Lung (tissue), 12 donors: ENCODE data around the gene HEXD. TPM values are rescaled to one million over a fixed set of nuclear protein-coding genes. Genes with fewer than 3 reads are reported as not detected.
A peak's percentile ranks its signal among the peaks of the same experiment; 100 is the strongest.

ENCODE experiments used
- ATAC-seq: fragments of 200-7000 bp; cut with Tn5 transposase; one replicate; pipeline ENCODE4 v1.9.1; 2020; ENCODE audit warnings: moderate number of reproducible peaks; ENCODE audit not compliant: insufficient read depth, low FRiP score
- DNase-seq, 3 donors: peaks; one replicate each; pipeline ENCODE4 v3.0.0-alpha.2; 2013 to 2017
- H3K27ac ChIP-seq, 2 donors: one replicate each; pipeline ENCODE4 v1.5.1; 2013; ENCODE audit warnings: mild to moderate bottlenecking in 2 of 2, moderate library complexity in 2 of 2, control low read depth in 1 of 2, inconsistent platforms in 1 of 2, low read depth in 1 of 2, low read length in 1 of 2
- H3K27me3 ChIP-seq, 3 donors: one replicate each; pipeline ENCODE4 v1.5.1; 2013; ENCODE audit warnings: low read length in 2 of 3; ENCODE audit not compliant: control insufficient read depth in 3 of 3, insufficient read depth in 3 of 3
- H3K36me3 ChIP-seq, 4 donors: one replicate each; pipeline ENCODE4 v1.5.1; 2013; ENCODE audit warnings: low read length in 4 of 4, mild to moderate bottlenecking in 1 of 4, moderate library complexity in 1 of 4; ENCODE audit not compliant: control insufficient read depth in 4 of 4, insufficient read depth in 4 of 4
- H3K4me1 ChIP-seq, 5 donors: one replicate each; pipeline ENCODE4 v1.5.1; 2013; ENCODE audit warnings: low read length in 5 of 5, mild to moderate bottlenecking in 2 of 5, moderate library complexity in 1 of 5; ENCODE audit not compliant: control insufficient read depth in 5 of 5, insufficient read depth in 5 of 5
- H3K4me3 ChIP-seq: one replicate; pipeline ENCODE4 v1.5.1; 2013; ENCODE audit warnings: mild to moderate bottlenecking, control low read depth, moderate library complexity
- H3K9ac ChIP-seq, 2 donors: one replicate each; pipeline ENCODE4 v1.5.1; 2013; ENCODE audit warnings: low read length in 2 of 2, control low read depth in 1 of 2; ENCODE audit not compliant: insufficient read depth in 1 of 2
- H3K9me3 ChIP-seq, 4 donors: one replicate each; pipeline ENCODE4 v1.5.1; 2013; ENCODE audit warnings: low read length in 3 of 4, mild to moderate bottlenecking in 1 of 4, moderate library complexity in 1 of 4; ENCODE audit not compliant: control insufficient read depth in 4 of 4, insufficient read depth in 3 of 4
- CTCF ChIP-seq: IDR thresholded peaks from 2 replicates; pipeline ENCODE4 v1.5.1; 2012; ENCODE audit warnings: mild to moderate bottlenecking; ENCODE audit errors: control extremely low read depth, extremely low read depth
- WGBS, 2 donors: extraction: QIAGEN DNeasy Blood & Tissue Kit; methylation state at CpG; one replicate each; pipeline ENCODE4 v1.1.7; 2013; 5-methylcytosine and 5-hydroxymethylcytosine counted together
- polyA plus RNA-seq, 2 donors: library from polyadenylated mRNA; stranded (reverse); fragments of 200-250 nt; gene quantifications; one replicate each; pipeline ENCODE4 v1.2.1, GENCODE V29; 2013
- total RNA-seq, 2 donors: library from RNA; depleted of rRNA in 1 of 2; stranded (reverse); fragments of >200 nt in 1 of 2; gene quantifications; one replicate each; pipeline ENCODE4 v1.2.1, GENCODE V29; 2014 to 2021
- donor health status: control.
- donor health status: control.
- donor health status: Bipolar disorder and iron deficiency.
- donor health status: healthy.
- donor health status: DM: yes; HTN: yes; CAD: no.

The HEXD gene
- total and polyA plus RNA-seq, 4 donors, result 28.4 to 57.3 (median 37.4) TPM

- no peak for TF ChIP-seq CTCF
- Histone ChIP-seq H3K4me1 (no peaks in the 10 kb centered on the region), H3K9ac (no peak overlapping the region), H3K36me3 (peaks cover 14 to 52% (median 32%) of the 10 kb centered on the region in 4 donors), H3K9me3 (no peaks in the 10 kb centered on the region), H3K27ac (no peak overlapping the region), H3K27me3 (no peaks in the 10 kb centered on the region), H3K4me3 (no peak overlapping the region)
- no peak for DNase-seq
- 78 to 84% methylated on average over 13 of the region's 13 CpGs for WGBS, 2 donors
- ATAC-seq, result no peak
These were observed 68.3 kb downstream of the HEXD start for GRCh38 chr17:82486231-82487094.

- WGBS, 2 donors, result 68 to 83% methylated on average over 14 of the region's 14 CpGs
- peak; percentile 30 for ATAC-seq
- peaks cover 10 to 46% (median 26%) of the 10 kb centered on the region in 4 donors for H3K36me3 ChIP-seq
- H3K9ac ChIP-seq, result no peak overlapping the region
- no peaks in the 10 kb centered on the region for H3K27me3 ChIP-seq
- DNase-seq, result peak; percentile 49 to 60 (median 55)
- no peak for TF ChIP-seq CTCF
- H3K27ac ChIP-seq, result no peak overlapping the region
- H3K4me3 ChIP-seq, result no peak overlapping the region
- H3K9me3 ChIP-seq, result no peaks in the 10 kb centered on the region
- H3K4me1 ChIP-seq, result no peaks in the 10 kb centered on the region
These were observed 69.8 kb downstream of the HEXD start for GRCh38 chr17:82487910-82488309.

- 78 to 79% methylated on average over 8 of the region's 8 CpGs for WGBS, 2 donors
- no peak for ATAC-seq
- H3K36me3 ChIP-seq, result peaks cover 10 to 37% (median 20%) of the 10 kb centered on the region in 4 donors
- H3K27me3 ChIP-seq, result no peaks in the 10 kb centered on the region
- H3K4me3 ChIP-seq, result no peak overlapping the region
- no peak for DNase-seq
- no peaks in the 10 kb centered on the region for H3K9me3 ChIP-seq
- peak overlapping the region in 1 of 2 donors; percentile 37 for H3K27ac ChIP-seq
- no peak overlapping the region for H3K9ac ChIP-seq
- no peaks in the 10 kb centered on the region for H3K4me1 ChIP-seq
- TF ChIP-seq CTCF, result no peak
These were observed 71.0 kb downstream of the HEXD start for GRCh38 chr17:82489117-82489516.
